SK-N-SH treated with all-trans-retinoic acid at 6 μM for 48 hours (cell line): ENCODE measurements around the gene GADD45GIP1.

Source experiments
- ARNTL ChIP-seq: fragments of 450-650 bp; formaldehyde crosslinking; IDR thresholded peaks from 2 replicates; pipeline ENCODE4 v1.5.0; 2020; ENCODE audit warnings: low read depth, mild to moderate bottlenecking, moderate library complexity, borderline replicate concordance
- BACH2 ChIP-seq: fragments of 250-450 bp; sonication (Bioruptor Pico); IDR thresholded peaks from 2 replicates; pipeline ENCODE4 v1.9.0; 2021; ENCODE audit warnings: mild to moderate bottlenecking, borderline replicate concordance
- OSR1 ChIP-seq: fragments of 250-450 bp; sonication (Bioruptor Pico); IDR thresholded peaks from 2 replicates; pipeline ENCODE4 v1.8.0; 2022; ENCODE audit warnings: moderate library complexity, mild to moderate bottlenecking, inconsistent platforms
- PPARA ChIP-seq: fragments of 250-450 bp; sonication (Bioruptor Pico); IDR thresholded peaks from 2 replicates; pipeline ENCODE4 v1.5.0; 2020; ENCODE audit warnings: mild to moderate bottlenecking, borderline replicate concordance
- RARB ChIP-seq: fragments of 250-450 bp; sonication (Bioruptor Pico); IDR thresholded peaks from 2 replicates; pipeline ENCODE4 v1.8.0; 2021; ENCODE audit warnings: mild to moderate bottlenecking, moderate library complexity
- SNAI2 ChIP-seq: fragments of 250-450 bp; sonication (Bioruptor Pico); IDR thresholded peaks from 2 replicates; pipeline ENCODE4 v1.5.0; 2020; ENCODE audit warnings: mild to moderate bottlenecking, moderate library complexity
- ZC3H10 ChIP-seq: fragments of 250-450 bp; sonication (Bioruptor Pico); IDR thresholded peaks from 2 replicates; pipeline ENCODE4 v1.5.1; 2021; ENCODE audit warnings: mild to moderate bottlenecking, moderate library complexity
- ZFP3 ChIP-seq: fragments of 250-450 bp; sonication (Bioruptor Pico); IDR thresholded peaks from 2 replicates; pipeline ENCODE4 v1.5.0; 2020; ENCODE audit warnings: mild to moderate bottlenecking, moderate library complexity
- ZFP30 ChIP-seq: fragments of 450-650 bp; formaldehyde crosslinking; IDR thresholded peaks from 2 replicates; pipeline ENCODE4 v1.5.0; 2022; ENCODE audit warnings: mild to moderate bottlenecking, moderate library complexity
- TF ChIP-seq, protein P1 (sequence below): fragments of 250-450 bp; sonication (Bioruptor Pico); IDR thresholded peaks from 2 replicates; pipeline ENCODE4 v1.8.0; 2020; ENCODE audit warnings: mild to moderate bottlenecking, moderate library complexity, borderline replicate concordance
- TF ChIP-seq, protein P2 (sequence below): fragments of 250-450 bp; sonication (Bioruptor Pico); IDR thresholded peaks from 2 replicates; pipeline ENCODE4 v1.5.1; 2020; ENCODE audit warnings: low read depth, mild to moderate bottlenecking, moderate library complexity
- TF ChIP-seq, protein P3 (sequence below): fragments of 250-450 bp; sonication (Bioruptor Pico); IDR thresholded peaks from 2 replicates; pipeline ENCODE4 v1.5.0; 2020; ENCODE audit warnings: mild to moderate bottlenecking, moderate library complexity
- TF ChIP-seq, protein P4 (sequence below): fragments of 250-450 bp; sonication (Bioruptor Pico); IDR thresholded peaks from 2 replicates; pipeline ENCODE4 v1.5.1; 2021; ENCODE audit warnings: mild to moderate bottlenecking, moderate library complexity
- TF ChIP-seq, protein P5 (sequence below): fragments of 250-450 bp; sonication (Bioruptor Pico); IDR thresholded peaks from 2 replicates; pipeline ENCODE4 v1.8.0; 2021; ENCODE audit warnings: low read depth, mild to moderate bottlenecking, moderate library complexity, borderline replicate concordance

DNA sequence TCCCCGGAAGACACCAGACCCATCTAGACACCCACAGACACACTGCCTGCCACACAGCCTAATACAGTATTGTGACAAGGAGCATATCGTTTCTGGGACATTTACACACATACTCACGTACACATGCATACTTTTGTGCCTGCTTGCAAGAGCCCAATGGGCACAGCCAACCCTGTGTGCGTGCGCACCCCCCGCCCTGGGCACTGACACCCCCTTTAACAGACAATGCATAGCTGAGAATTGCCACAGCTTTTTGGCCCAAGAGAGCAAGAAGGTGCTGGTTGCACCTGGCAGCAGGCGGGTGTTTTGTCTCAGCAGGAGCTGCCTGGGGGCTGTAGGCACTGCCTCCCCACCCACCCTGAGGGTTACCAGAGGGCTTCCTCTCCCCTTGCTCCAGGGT, 36.5 kb upstream of the GADD45GIP1 start:
- TF ChIP-seq, protein P1, sequence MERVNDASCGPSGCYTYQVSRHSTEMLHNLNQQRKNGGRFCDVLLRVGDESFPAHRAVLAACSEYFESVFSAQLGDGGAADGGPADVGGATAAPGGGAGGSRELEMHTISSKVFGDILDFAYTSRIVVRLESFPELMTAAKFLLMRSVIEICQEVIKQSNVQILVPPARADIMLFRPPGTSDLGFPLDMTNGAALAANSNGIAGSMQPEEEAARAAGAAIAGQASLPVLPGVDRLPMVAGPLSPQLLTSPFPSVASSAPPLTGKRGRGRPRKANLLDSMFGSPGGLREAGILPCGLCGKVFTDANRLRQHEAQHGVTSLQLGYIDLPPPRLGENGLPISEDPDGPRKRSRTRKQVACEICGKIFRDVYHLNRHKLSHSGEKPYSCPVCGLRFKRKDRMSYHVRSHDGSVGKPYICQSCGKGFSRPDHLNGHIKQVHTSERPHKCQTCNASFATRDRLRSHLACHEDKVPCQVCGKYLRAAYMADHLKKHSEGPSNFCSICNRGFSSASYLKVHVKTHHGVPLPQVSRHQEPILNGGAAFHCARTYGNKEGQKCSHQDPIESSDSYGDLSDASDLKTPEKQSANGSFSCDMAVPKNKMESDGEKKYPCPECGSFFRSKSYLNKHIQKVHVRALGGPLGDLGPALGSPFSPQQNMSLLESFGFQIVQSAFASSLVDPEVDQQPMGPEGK (CRISPR knock-in tag) = no peak
- TF ChIP-seq PPARA (CRISPR knock-in tag) (no peak), ZFP3 (CRISPR knock-in tag) (no peak), BACH2 (CRISPR knock-in tag) (no peak), ZC3H10 (CRISPR knock-in tag) (no peak), RARB (CRISPR knock-in tag) (no peak), ARNTL (CRISPR knock-in tag) (no peak), ZFP30 (no peak), SNAI2 (CRISPR knock-in tag) (no peak), OSR1 (CRISPR knock-in tag) (no peak)
- TF ChIP-seq, protein P2, sequence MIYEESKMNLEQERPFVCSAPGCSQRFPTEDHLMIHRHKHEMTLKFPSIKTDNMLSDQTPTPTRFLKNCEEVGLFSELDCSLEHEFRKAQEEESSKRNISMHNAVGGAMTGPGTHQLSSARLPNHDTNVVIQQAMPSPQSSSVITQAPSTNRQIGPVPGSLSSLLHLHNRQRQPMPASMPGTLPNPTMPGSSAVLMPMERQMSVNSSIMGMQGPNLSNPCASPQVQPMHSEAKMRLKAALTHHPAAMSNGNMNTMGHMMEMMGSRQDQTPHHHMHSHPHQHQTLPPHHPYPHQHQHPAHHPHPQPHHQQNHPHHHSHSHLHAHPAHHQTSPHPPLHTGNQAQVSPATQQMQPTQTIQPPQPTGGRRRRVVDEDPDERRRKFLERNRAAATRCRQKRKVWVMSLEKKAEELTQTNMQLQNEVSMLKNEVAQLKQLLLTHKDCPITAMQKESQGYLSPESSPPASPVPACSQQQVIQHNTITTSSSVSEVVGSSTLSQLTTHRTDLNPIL (CRISPR knock-in tag) = no peak
- TF ChIP-seq, protein P3, sequence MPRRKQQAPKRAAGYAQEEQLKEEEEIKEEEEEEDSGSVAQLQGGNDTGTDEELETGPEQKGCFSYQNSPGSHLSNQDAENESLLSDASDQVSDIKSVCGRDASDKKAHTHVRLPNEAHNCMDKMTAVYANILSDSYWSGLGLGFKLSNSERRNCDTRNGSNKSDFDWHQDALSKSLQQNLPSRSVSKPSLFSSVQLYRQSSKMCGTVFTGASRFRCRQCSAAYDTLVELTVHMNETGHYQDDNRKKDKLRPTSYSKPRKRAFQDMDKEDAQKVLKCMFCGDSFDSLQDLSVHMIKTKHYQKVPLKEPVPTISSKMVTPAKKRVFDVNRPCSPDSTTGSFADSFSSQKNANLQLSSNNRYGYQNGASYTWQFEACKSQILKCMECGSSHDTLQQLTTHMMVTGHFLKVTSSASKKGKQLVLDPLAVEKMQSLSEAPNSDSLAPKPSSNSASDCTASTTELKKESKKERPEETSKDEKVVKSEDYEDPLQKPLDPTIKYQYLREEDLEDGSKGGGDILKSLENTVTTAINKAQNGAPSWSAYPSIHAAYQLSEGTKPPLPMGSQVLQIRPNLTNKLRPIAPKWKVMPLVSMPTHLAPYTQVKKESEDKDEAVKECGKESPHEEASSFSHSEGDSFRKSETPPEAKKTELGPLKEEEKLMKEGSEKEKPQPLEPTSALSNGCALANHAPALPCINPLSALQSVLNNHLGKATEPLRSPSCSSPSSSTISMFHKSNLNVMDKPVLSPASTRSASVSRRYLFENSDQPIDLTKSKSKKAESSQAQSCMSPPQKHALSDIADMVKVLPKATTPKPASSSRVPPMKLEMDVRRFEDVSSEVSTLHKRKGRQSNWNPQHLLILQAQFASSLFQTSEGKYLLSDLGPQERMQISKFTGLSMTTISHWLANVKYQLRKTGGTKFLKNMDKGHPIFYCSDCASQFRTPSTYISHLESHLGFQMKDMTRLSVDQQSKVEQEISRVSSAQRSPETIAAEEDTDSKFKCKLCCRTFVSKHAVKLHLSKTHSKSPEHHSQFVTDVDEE (CRISPR knock-in tag) = no peak
- TF ChIP-seq, protein P4, sequence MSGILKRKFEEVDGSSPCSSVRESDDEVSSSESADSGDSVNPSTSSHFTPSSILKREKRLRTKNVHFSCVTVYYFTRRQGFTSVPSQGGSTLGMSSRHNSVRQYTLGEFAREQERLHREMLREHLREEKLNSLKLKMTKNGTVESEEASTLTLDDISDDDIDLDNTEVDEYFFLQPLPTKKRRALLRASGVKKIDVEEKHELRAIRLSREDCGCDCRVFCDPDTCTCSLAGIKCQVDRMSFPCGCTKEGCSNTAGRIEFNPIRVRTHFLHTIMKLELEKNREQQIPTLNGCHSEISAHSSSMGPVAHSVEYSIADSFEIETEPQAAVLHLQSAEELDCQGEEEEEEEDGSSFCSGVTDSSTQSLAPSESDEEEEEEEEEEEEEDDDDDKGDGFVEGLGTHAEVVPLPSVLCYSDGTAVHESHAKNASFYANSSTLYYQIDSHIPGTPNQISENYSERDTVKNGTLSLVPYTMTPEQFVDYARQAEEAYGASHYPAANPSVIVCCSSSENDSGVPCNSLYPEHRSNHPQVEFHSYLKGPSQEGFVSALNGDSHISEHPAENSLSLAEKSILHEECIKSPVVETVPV = no peak
- TF ChIP-seq, protein P5, sequence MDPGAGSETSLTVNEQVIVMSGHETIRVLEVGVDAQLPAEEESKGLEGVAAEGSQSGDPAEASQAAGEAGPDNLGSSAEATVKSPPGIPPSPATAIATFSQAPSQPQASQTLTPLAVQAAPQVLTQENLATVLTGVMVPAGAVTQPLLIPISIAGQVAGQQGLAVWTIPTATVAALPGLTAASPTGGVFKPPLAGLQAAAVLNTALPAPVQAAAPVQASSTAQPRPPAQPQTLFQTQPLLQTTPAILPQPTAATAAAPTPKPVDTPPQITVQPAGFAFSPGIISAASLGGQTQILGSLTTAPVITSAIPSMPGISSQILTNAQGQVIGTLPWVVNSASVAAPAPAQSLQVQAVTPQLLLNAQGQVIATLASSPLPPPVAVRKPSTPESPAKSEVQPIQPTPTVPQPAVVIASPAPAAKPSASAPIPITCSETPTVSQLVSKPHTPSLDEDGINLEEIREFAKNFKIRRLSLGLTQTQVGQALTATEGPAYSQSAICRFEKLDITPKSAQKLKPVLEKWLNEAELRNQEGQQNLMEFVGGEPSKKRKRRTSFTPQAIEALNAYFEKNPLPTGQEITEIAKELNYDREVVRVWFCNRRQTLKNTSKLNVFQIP (CRISPR knock-in tag) = no peak
